OCI-LY1 (cell line): Measurements from ENCODE around the gene GLB1L3.

ENCODE experiments used
- H2AFZ ChIP-seq: fragments of 200-600 bp; sonication (generic), shearing (Covaris generic); 2 replicates; pipeline ENCODE4 v1.6.0; 2014; ENCODE audit warnings: antibody characterized with exemption, mild to moderate bottlenecking, low read length
- H3F3A ChIP-seq: fragments of 200-600 bp; sonication (generic), shearing (Covaris generic); 2 replicates; pipeline ENCODE4 v1.6.0; 2014; ENCODE audit warnings: mild to moderate bottlenecking, antibody characterized with exemption, low read length, moderate library complexity; ENCODE audit not compliant: insufficient read depth
- H3K27ac ChIP-seq: fragments of 200-600 bp; sonication (generic); 2 replicates; pipeline ENCODE4 v1.5.1; 2014; ENCODE audit warnings: low read length, mixed run types, mild to moderate bottlenecking, low read depth; ENCODE audit not compliant: poor library complexity, severe bottlenecking
- H3K27me3 ChIP-seq: fragments of 200-600 bp; sonication (generic); 2 replicates; pipeline ENCODE4 v1.6.0; 2014; ENCODE audit warnings: antibody characterized with exemption, mild to moderate bottlenecking, low read length, moderate library complexity; ENCODE audit not compliant: insufficient read depth
- H3K36me3 ChIP-seq: fragments of 200-600 bp; sonication (generic); 2 replicates; pipeline ENCODE4 v1.6.1; 2014; ENCODE audit warnings: mild to moderate bottlenecking, antibody characterized with exemption, low read length, moderate library complexity, mixed read lengths; ENCODE audit not compliant: insufficient read depth
- H3K4me1 ChIP-seq: fragments of 200-600 bp; sonication (generic); 2 replicates; pipeline ENCODE4 v1.5.1; 2014; ENCODE audit warnings: mild to moderate bottlenecking, low read length, moderate library complexity; ENCODE audit not compliant: insufficient read depth, severe bottlenecking
- H3K4me2 ChIP-seq: fragments of 200-600 bp; sonication (generic), shearing (Covaris generic); 2 replicates; pipeline ENCODE4 v1.6.1; 2014; ENCODE audit warnings: low read length
- H3K4me3 ChIP-seq: fragments of 200-600 bp; sonication (generic); 2 replicates; pipeline ENCODE4 v1.5.1; 2014; ENCODE audit warnings: low read length, low read depth, mild to moderate bottlenecking, mixed read lengths; ENCODE audit not compliant: poor library complexity, severe bottlenecking
- H3K79me2 ChIP-seq: fragments of 200-600 bp; shearing (Covaris generic); 2 replicates; pipeline ENCODE4 v1.6.1; 2016; ENCODE audit warnings: mixed run types, low read length, mixed read lengths; ENCODE audit not compliant: insufficient read depth
- H3K9ac ChIP-seq: fragments of 200-600 bp; sonication (generic), shearing (Covaris generic); 2 replicates; pipeline ENCODE4 v1.6.1; 2014; ENCODE audit warnings: mild to moderate bottlenecking, low read length, mixed read lengths
- H3K9me2 ChIP-seq: fragments of 200-600 bp; sonication (generic), shearing (Covaris generic); 2 replicates; pipeline ENCODE4 v1.6.1; 2014; ENCODE audit warnings: low read depth, mild to moderate bottlenecking, low read length, mixed read lengths
- H3K9me3 ChIP-seq: fragments of 200-600 bp; shearing (Covaris generic); 2 replicates; pipeline ENCODE4 v1.6.1; 2014; ENCODE audit warnings: low read length, mixed read lengths
- H4K20me1 ChIP-seq: fragments of 200-600 bp; sonication (generic), shearing (Covaris generic); 2 replicates; pipeline ENCODE4 v1.6.0; 2016; ENCODE audit warnings: mild to moderate bottlenecking, low read length; ENCODE audit not compliant: insufficient read depth
- CTCF ChIP-seq: fragments of 200-600 bp; sonication (generic), shearing (Covaris generic); IDR thresholded peaks from 2 replicates; pipeline ENCODE4 v1.5.1; 2017; ENCODE audit warnings: mild to moderate bottlenecking, antibody characterized with exemption, low read length, moderate library complexity, mixed read lengths
- EZH2 ChIP-seq: fragments of 200-600 bp; sonication (generic), shearing (Covaris generic); IDR thresholded peaks from 2 replicates; pipeline ENCODE4 v1.8.0; 2017; ENCODE audit warnings: borderline replicate concordance, mixed run types, mild to moderate bottlenecking, antibody characterized with exemption, low read length, moderate library complexity, mixed read lengths

GLB1L3 gene

GRCh38 chr11:134243913-134244312 lies 32.3 kb upstream of the GLB1L3 start:
- no peak overlapping the region for H3K4me3 ChIP-seq
- no peak overlapping the region for H3K9ac ChIP-seq
- H3K4me1 ChIP-seq: no peaks in the 10 kb centered on the region
- H3K79me2 ChIP-seq: no peaks in the 10 kb centered on the region
- no peaks in the 10 kb centered on the region for H3K9me3 ChIP-seq
- H3K9me2 ChIP-seq: no peaks in the 10 kb centered on the region
- no peaks in the 10 kb centered on the region for H3F3A ChIP-seq
- peaks cover 16% of the 10 kb centered on the region for H3K36me3 ChIP-seq
- no peak overlapping the region for H2AFZ ChIP-seq
- H3K4me2 ChIP-seq: no peak overlapping the region
- H3K27me3 ChIP-seq: no peaks in the 10 kb centered on the region
- H3K27ac ChIP-seq: no peak overlapping the region
- no peaks in the 10 kb centered on the region for H4K20me1 ChIP-seq
- no peak for TF ChIP-seq EZH2

GRCh38 chr11:134244593-134244992 lies 31.6 kb upstream of the GLB1L3 start:
- no peak overlapping the region for H3K4me2 ChIP-seq
- no peak overlapping the region for H2AFZ ChIP-seq
- no peaks in the 10 kb centered on the region for H3F3A ChIP-seq
- H3K9ac ChIP-seq: no peak overlapping the region
- TF ChIP-seq CTCF (peak; percentile 67), EZH2 (no peak)
- H3K27ac ChIP-seq: no peak overlapping the region
- no peaks in the 10 kb centered on the region for H3K4me1 ChIP-seq
- no peaks in the 10 kb centered on the region for H3K79me2 ChIP-seq
- H3K9me2 ChIP-seq: no peaks in the 10 kb centered on the region
- H3K9me3 ChIP-seq: no peaks in the 10 kb centered on the region
- peaks cover 20% of the 10 kb centered on the region for H3K36me3 ChIP-seq
- H3K4me3 ChIP-seq: no peak overlapping the region
- no peaks in the 10 kb centered on the region for H4K20me1 ChIP-seq
- no peaks in the 10 kb centered on the region for H3K27me3 ChIP-seq

GRCh38 chr11:134245434-134245833 lies 30.7 kb upstream of the GLB1L3 start:
- no peaks in the 10 kb centered on the region for H3K4me1 ChIP-seq
- H4K20me1 ChIP-seq: no peaks in the 10 kb centered on the region
- H3F3A ChIP-seq: no peaks in the 10 kb centered on the region
- H3K36me3 ChIP-seq: peaks cover 27% of the 10 kb centered on the region
- TF ChIP-seq CTCF (no peak), EZH2 (no peak)
- no peak overlapping the region for H3K27ac ChIP-seq
- no peaks in the 10 kb centered on the region for H3K79me2 ChIP-seq
- H2AFZ ChIP-seq: no peak overlapping the region
- H3K9me2 ChIP-seq: no peaks in the 10 kb centered on the region
- no peaks in the 10 kb centered on the region for H3K27me3 ChIP-seq
- no peaks in the 10 kb centered on the region for H3K9me3 ChIP-seq
- H3K4me3 ChIP-seq: no peak overlapping the region
- no peak overlapping the region for H3K9ac ChIP-seq
- no peak overlapping the region for H3K4me2 ChIP-seq

- no peaks in the 10 kb centered on the region for H3K79me2 ChIP-seq
- no peak overlapping the region for H3K4me3 ChIP-seq
- TF ChIP-seq CTCF (no peak), EZH2 (no peak)
- no peak overlapping the region for H3K27ac ChIP-seq
- H3K9me2 ChIP-seq: no peaks in the 10 kb centered on the region
- H3K36me3 ChIP-seq: peaks cover 27% of the 10 kb centered on the region
- H2AFZ ChIP-seq: no peak overlapping the region
- H3K27me3 ChIP-seq: no peaks in the 10 kb centered on the region
- no peaks in the 10 kb centered on the region for H3F3A ChIP-seq
- no peaks in the 10 kb centered on the region for H4K20me1 ChIP-seq
- H3K9ac ChIP-seq: no peak overlapping the region
- no peaks in the 10 kb centered on the region for H3K9me3 ChIP-seq
- H3K4me1 ChIP-seq: no peaks in the 10 kb centered on the region
- no peak overlapping the region for H3K4me2 ChIP-seq
Observed at GRCh38 chr11:134246100-134246499, 30.1 kb upstream of the GLB1L3 start.
